ENCODE results near the gene PDS5B. TPM values are rescaled to one million over a fixed set of nuclear protein-coding genes. Genes with fewer than 3 reads are reported as not detected.

Gene PDS5B
- total RNA-seq, 2 donors from 2014 or later: 19.2 to 20.8 TPM

Small RNA genes lying within 50 kb of the gene (small RNA-seq; reads per million reads assigned to genes)
- not detected for gene RNY1P4

Other genes with a start within 250 kb of the PDS5B start
- gene N4BP2L1, start 158.3 kb upstream of the PDS5B start, total RNA-seq: 10 to 100 TPM; 18.5 to 20.5 TPM
- gene N4BP2L2, start 47.7 kb upstream of the PDS5B start, total RNA-seq: 100 to 1,000 TPM; 120 to 191 TPM